Nephron (organoid): ENCODE data around the gene CLTCL1.

Experiments used
- H3K27ac Mint-ChIP-seq, 3 experiments: 2 replicates each; pipeline ENCODE4 v1.8.0; 2020; ENCODE audit warnings: mixed read lengths in 3 of 3, mild to moderate bottlenecking in 2 of 3, moderate library complexity in 1 of 3
- H3K27me3 Mint-ChIP-seq: 2 replicates; pipeline ENCODE4 v1.8.0; 2021; ENCODE audit warnings: low read depth, mild to moderate bottlenecking, moderate library complexity, mixed read lengths
- H3K36me3 Mint-ChIP-seq: 2 replicates; pipeline ENCODE4 v1.8.0; 2020; ENCODE audit warnings: low read depth, mixed read lengths
- H3K4me1 Mint-ChIP-seq: 2 replicates; pipeline ENCODE4 v1.8.0; 2020; ENCODE audit warnings: mixed read lengths
- H3K4me3 Mint-ChIP-seq, 3 experiments: 2 replicates each; pipeline ENCODE4 v1.8.0; 2020; ENCODE audit warnings: mild to moderate bottlenecking in 3 of 3, mixed read lengths in 3 of 3, moderate library complexity in 2 of 3
- H3K9me3 Mint-ChIP-seq: 2 replicates; pipeline ENCODE4 v1.8.0; 2020; ENCODE audit warnings: mixed read lengths
- TF ChIP-seq, protein P1 (sequence below), 3 experiments: fragments of 200-600 bp; sonication (generic); IDR thresholded peaks; one replicate each; pipeline ENCODE4 v1.5.0; 2021; ENCODE audit warnings: antibody characterized with exemption in 3 of 3; ENCODE audit not compliant: unreplicated experiment in 3 of 3

The CLTCL1 gene

GRCh38 chr22:19152942-19153883 is 138.3 kb downstream of the CLTCL1 start:
- H3K4me3 Mint-ChIP-seq: peak overlapping the region in 1 of 3 experiments; percentile 15
- peaks cover 13% of the 10 kb centered on the region for H3K9me3 Mint-ChIP-seq
- no peaks in the 10 kb centered on the region for H3K4me1 Mint-ChIP-seq
- H3K27ac Mint-ChIP-seq: no peak overlapping the region
- H3K36me3 Mint-ChIP-seq: peaks cover 4% of the 10 kb centered on the region
- peaks cover 77% of the 10 kb centered on the region for H3K27me3 Mint-ChIP-seq
- TF ChIP-seq, protein P1, sequence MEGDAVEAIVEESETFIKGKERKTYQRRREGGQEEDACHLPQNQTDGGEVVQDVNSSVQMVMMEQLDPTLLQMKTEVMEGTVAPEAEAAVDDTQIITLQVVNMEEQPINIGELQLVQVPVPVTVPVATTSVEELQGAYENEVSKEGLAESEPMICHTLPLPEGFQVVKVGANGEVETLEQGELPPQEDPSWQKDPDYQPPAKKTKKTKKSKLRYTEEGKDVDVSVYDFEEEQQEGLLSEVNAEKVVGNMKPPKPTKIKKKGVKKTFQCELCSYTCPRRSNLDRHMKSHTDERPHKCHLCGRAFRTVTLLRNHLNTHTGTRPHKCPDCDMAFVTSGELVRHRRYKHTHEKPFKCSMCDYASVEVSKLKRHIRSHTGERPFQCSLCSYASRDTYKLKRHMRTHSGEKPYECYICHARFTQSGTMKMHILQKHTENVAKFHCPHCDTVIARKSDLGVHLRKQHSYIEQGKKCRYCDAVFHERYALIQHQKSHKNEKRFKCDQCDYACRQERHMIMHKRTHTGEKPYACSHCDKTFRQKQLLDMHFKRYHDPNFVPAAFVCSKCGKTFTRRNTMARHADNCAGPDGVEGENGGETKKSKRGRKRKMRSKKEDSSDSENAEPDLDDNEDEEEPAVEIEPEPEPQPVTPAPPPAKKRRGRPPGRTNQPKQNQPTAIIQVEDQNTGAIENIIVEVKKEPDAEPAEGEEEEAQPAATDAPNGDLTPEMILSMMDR (IDR thresholded peaks at IDR 0.05; ENCODE audit: unreplicated experiment in 3 of 3): no peak

DNA sequence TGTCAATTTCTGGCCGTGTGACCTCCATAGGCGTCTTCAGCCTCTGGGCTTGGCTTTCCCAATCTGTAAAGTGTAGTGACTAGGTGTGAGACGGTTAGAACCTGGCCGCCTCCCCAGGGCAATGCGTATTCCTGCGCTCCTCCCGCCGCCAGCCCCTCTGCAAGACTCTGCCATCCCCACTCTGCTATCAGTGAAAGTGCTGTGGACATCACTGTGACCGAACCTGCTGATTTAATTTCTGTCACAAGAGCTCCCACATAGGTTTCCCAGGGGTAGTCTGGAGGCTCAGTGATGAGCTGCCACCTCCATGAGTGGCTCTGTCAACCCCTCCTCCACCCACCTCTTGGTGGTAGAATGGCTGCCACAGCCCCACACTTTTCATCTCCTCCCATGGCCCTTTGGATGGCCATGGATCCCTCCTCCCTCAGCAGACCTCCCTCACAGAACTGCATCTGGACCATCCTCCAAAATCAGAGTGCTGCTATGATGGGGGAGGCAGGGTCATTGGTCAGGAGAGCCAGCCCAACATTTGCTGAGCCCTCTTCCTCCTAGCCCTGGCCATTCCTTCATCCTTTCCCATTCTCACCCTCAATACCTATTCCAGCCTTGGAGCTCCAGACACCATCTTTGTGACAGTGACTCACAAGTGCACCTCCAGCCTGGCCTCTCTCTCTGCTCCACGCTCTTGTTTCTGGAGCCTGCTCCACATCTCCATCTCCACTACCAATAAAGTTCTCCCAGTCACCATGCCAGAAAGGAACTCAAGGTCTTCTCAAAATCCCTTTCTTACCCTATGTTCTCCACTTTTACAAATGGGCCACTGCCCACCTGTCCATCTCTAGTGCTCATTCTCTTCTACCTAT is 140.0 kb downstream of the CLTCL1 start:
- Mint-ChIP-seq H3K9me3 (peaks cover 13% of the 10 kb centered on the region), H3K4me1 (no peaks in the 10 kb centered on the region), H3K36me3 (peaks cover 4% of the 10 kb centered on the region), H3K27ac (no peak overlapping the region), H3K27me3 (peaks cover 85% of the 10 kb centered on the region), H3K4me3 (peak overlapping the region; percentile 3 to 71 (median 19))
- TF ChIP-seq, protein P1 (IDR thresholded peaks at IDR 0.05; ENCODE audit: unreplicated experiment in 3 of 3): no peak

- TF ChIP-seq, protein P1 (IDR thresholded peaks at IDR 0.05; ENCODE audit: unreplicated experiment in 3 of 3): no peak
- peaks cover 13% of the 10 kb centered on the region for H3K9me3 Mint-ChIP-seq
- H3K4me3 Mint-ChIP-seq: peak overlapping the region in 2 of 3 experiments; percentile 19 to 71
- peaks cover 87% of the 10 kb centered on the region for H3K27me3 Mint-ChIP-seq
- H3K36me3 Mint-ChIP-seq: peaks cover 4% of the 10 kb centered on the region
- no peaks in the 10 kb centered on the region for H3K4me1 Mint-ChIP-seq
- no peak overlapping the region for H3K27ac Mint-ChIP-seq
These were observed 140.8 kb downstream of the CLTCL1 start for GRCh38 chr22:19150482-19151328.

- no peaks in the 10 kb centered on the region for H3K4me1 Mint-ChIP-seq
- H3K9me3 Mint-ChIP-seq: peaks cover 13% of the 10 kb centered on the region
- peaks cover 4% of the 10 kb centered on the region for H3K36me3 Mint-ChIP-seq
- H3K27ac Mint-ChIP-seq: no peak within 1 kb of the TSS
- TF ChIP-seq, protein P1 (IDR thresholded peaks at IDR 0.05; ENCODE audit: unreplicated experiment in 3 of 3): no peak
- peaks cover 84% of the 10 kb centered on the region for H3K27me3 Mint-ChIP-seq
- H3K4me3 Mint-ChIP-seq: peak within 1 kb of the TSS in 2 of 3 experiments; percentile 19 to 71
These were observed 141.5 kb downstream of the CLTCL1 start, which contains the start of gene GSC2 for GRCh38 chr22:19149991-19150390. GSC2 (minus strand) TSS chr22:19150292; CDS start chr22:19150283, 9 bp downstream.
